Suprapubic skin (tissue), 4 donors: ENCODE measurements around the gene CFAP92.

Source experiments
- POLR2A ChIP-seq, 2 donors: fragments of 450-650 bp; IDR thresholded peaks; one replicate each; pipeline ENCODE4 v1.6.1; 2017; ENCODE audit warnings: antibody characterized with exemption in 2 of 2, mild to moderate bottlenecking in 2 of 2, moderate library complexity in 2 of 2
- POLR2AphosphoS5 ChIP-seq, 3 donors: sonication (generic); formaldehyde crosslinking; IDR thresholded peaks; one replicate each; pipeline ENCODE4 v1.6.1; 2017; ENCODE audit warnings: antibody characterized with exemption in 3 of 3
- TF ChIP-seq, protein P1 (sequence below), 2 donors: fragments of 200-600 bp in 1 of 2; fragments of 450-650 bp in 1 of 2; sonication (generic) in 1 of 2; IDR thresholded peaks; one replicate each; pipeline ENCODE4 v1.5.1; 2016 to 2019; ENCODE audit warnings: antibody characterized with exemption in 2 of 2, mild to moderate bottlenecking in 1 of 2, moderate library complexity in 1 of 2

DNA sequence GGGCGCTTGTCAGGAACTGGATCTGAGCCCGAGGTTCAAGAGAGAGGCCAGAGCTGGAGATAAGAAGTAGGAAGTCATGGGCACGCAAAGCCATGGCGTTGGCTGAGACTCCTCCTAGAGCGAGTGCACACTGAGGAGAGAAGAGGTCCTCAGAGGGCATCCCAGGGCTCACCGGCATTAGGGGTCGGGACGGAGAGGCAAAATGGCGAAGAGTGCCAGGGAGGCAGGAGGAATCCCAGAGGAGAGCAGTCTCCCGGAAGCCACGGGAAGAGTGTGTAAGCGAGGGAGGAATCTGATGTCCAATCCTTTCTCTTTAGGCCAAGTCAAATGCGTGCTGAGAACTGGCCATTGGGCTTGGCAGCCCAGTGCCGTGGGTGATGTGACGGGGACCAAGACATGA is 31.2 kb upstream of the CFAP92 start:
- TF ChIP-seq, protein P1, sequence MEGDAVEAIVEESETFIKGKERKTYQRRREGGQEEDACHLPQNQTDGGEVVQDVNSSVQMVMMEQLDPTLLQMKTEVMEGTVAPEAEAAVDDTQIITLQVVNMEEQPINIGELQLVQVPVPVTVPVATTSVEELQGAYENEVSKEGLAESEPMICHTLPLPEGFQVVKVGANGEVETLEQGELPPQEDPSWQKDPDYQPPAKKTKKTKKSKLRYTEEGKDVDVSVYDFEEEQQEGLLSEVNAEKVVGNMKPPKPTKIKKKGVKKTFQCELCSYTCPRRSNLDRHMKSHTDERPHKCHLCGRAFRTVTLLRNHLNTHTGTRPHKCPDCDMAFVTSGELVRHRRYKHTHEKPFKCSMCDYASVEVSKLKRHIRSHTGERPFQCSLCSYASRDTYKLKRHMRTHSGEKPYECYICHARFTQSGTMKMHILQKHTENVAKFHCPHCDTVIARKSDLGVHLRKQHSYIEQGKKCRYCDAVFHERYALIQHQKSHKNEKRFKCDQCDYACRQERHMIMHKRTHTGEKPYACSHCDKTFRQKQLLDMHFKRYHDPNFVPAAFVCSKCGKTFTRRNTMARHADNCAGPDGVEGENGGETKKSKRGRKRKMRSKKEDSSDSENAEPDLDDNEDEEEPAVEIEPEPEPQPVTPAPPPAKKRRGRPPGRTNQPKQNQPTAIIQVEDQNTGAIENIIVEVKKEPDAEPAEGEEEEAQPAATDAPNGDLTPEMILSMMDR (IDR thresholded peaks at IDR 0.05): no peak
- TF ChIP-seq POLR2A (IDR thresholded peaks at IDR 0.05) (no peak), POLR2AphosphoS5 (IDR thresholded peaks at IDR 0.05) (no peak)
